GM18909 (cell line): ENCODE measurements around the gene IGF2BP1.

Experiments used
- ATAC-seq: cut with Tn5 transposase; IDR thresholded peaks from one replicate; pipeline ENCODE4 v1.9.1; 2021; ENCODE audit warnings: mild to moderate bottlenecking; ENCODE audit not compliant: unreplicated experiment, poor library complexity

Gene IGF2BP1

GRCh38 chr17:48997103-48997826 is at the start of gene IGF2BP1:
Gene IGF2BP1 (plus strand): TSS chr17:48997385. CDS start chr17:48997746, 361 bp downstream.
- ATAC-seq = no peak

DNA sequence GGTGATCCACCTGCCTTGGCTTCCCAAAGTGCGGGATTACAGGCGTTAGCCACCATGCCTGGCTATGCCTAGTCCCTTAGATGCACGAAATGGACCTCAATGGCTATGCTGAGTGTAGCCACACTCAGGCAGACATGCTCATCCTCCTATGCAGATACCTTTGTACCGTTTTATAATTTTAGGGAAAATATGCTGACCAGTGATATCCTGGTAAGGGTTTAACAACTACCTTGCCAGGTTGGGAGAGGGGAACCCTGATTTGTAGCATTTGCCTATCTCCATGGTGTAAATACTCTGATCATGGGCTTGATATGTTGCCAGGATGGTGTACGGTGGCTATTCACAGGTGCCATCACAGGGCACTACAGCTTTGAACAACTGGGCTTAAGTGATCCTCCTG is 45.6 kb upstream of the IGF2BP1 start:
- ATAC-seq = no peak

- ATAC-seq = no peak
Measured at GRCh38 chr17:48952904-48953303, 44.3 kb upstream of the IGF2BP1 start.

DNA sequence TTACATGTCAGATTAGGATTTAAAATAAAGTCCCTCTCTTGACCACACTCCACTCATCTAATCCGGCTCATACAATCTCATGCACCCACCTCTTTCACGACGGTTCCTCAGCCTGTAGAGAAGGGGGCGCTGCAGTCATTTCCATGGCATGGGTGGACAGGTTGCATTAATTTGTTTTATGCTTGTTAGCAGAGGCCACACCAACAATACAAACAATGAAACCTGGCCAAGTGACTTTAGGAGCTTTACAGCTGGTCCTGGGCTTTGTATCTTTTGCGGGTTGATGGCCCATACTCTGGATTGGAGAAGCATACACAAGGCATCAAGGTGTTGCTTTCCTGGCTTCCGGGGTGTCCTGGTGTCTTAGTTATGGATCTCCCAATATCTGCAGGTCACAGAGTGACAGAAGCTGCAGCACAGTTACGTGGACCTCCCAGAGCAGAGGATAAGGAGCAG is 42.9 kb upstream of the IGF2BP1 start:
- ATAC-seq = no peak

DNA sequence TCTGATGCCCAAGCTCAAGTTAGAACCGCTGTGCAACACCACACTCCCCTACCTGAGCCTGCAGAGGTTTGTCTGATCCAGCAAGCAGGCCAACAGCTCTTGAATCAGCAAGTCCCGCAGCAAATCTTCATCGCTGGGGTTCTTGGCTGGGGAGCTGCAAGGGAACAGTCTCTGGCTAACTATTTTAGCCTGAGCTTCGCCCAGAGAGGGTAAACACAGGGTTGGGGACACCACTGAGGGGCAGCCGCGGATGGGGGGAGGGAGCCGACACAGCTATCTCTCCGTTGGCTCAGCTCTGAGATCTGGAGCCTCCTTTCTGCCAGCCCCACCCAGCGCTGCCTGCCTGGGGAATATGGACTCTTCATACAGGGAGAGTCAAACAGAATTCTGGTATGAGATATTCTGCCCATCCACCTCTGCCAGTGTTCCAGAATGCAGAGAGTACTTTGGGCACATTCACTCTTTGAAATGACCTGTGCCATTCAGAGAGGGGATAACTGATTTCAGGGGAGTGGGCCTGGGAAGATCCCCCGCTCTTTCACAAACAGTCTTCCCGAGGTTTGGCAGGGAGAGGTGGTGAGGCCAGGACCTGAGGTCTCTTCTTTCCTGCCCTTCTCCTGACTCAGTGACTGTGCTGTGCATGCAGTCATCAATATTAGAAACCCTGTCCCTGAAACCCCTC is 36.2 kb upstream of the IGF2BP1 start:
- ATAC-seq = no peak

DNA sequence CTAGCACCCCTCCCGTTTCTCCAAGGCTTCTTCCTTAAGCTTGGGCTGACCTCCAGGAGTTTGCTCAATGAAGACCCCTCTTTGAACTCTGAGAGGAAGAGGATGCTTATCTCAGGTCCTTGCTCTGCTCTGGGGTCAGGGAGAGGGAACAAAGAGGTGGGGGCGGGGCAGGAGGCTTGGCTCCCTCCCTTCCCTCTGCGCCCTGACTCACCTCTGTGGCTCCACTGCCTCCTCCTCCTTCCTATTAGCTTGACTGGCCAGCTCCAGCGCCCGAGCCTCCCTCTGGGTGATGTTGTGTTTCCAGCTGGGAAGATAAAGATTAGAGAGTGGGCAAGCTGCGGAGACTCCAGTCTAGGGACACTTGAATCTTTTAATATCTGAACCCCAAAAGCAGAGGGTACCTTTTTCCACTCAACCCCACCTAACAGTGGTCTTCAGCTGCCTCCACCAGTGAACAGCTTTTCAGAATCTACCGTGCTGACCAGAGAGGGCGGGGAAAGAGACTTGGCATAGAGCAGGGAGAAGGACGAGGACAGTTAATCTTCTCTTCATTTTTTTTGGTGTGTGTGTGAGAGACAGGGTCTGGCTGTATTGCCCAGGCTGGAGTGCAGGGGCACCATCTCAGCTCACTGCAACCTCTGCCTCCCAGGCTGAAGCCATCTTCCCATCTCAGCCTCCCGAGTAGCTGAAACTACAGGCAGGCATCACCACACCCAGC is 35.5 kb upstream of the IGF2BP1 start:
- no peak for ATAC-seq

DNA sequence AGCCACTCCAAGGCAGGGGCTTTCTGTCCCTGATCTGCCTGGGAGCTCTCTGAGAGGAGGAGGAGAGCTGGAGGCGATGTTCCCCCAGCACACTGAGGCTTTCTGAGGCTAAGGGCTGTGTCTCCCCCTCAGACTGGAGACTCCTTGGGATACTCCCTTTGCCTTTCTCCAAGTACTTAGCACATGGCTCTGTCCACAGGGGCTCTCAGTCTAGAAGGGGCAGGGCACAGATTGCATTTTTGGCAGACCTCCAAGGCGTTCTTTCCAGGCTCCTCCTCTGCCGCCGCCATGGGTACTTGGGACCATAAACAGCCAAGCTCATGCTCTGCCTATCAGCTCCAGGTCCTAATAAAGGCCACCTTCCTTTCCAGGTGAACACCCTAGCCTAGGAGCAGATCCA is 27.0 kb upstream of the IGF2BP1 start:
- ATAC-seq = no peak

DNA sequence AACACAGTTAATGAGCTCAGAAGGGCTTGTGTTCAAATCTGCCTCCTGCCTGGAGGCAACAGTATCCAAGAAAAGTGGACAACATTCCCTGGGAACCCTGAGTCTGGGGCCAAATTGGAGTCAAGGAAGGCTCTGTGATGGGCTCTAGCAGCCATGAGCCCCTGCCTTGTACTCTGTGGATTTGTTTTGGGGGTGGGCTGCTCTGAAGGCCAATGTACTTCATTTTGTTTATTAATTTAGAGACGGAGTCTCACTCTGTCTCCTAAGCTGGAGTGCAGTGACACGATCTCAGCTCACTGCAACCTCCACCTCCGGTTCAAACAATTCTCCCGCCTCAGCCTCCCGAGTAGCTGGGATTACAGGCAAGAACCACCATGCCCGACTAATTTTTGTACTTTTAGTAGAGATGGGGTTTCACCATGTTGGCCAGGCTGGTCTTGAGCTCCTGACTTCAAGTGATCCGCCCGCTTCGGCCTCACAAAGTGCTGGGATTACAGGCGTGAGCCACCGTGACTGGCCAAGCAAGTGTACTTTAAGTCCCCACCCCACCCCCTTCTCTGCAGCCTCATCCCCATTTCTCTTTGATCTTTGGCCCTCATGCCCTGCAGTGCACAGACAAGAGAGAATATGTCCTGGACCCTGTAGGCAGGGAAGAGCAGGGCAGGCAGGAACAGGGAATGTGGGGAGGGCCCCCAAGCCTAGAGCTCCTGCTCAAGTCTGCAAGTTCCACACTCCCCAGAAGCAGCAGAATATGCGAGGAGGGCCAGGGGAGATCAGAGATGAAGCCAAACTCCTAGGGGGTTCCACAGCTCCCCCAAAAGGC is 26.1 kb upstream of the IGF2BP1 start:
- no peak for ATAC-seq

- ATAC-seq = no peak
Measured at GRCh38 chr17:48972749-48973097, 24.5 kb upstream of the IGF2BP1 start.

GRCh38 chr17:48973806-48974205 is 23.4 kb upstream of the IGF2BP1 start:
- no peak for ATAC-seq

- ATAC-seq = no peak
Measured at GRCh38 chr17:48981927-48982539, 15.2 kb upstream of the IGF2BP1 start.

GRCh38 chr17:48985436-48986245 is 11.5 kb upstream of the IGF2BP1 start:
- ATAC-seq = no peak

DNA sequence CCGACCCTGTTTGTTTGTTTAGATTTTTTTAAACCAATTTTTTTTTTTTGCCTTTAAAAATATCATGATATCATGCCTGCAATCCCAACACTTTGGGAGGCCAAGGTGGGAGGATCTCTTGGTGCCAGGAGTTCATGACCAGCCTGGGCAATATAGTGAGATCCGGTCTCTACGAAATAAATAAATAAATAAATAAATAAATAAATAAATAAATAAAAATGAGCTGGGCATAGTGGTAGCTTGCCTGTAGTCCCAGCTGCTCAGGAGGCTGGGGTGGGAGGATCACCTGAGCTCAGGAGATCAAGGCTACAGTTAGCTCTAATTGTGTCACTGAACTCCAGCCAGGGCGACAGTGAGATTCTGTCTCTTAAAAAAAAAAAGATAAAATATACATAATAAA is 8.1 kb upstream of the IGF2BP1 start:
- ATAC-seq = no peak

DNA sequence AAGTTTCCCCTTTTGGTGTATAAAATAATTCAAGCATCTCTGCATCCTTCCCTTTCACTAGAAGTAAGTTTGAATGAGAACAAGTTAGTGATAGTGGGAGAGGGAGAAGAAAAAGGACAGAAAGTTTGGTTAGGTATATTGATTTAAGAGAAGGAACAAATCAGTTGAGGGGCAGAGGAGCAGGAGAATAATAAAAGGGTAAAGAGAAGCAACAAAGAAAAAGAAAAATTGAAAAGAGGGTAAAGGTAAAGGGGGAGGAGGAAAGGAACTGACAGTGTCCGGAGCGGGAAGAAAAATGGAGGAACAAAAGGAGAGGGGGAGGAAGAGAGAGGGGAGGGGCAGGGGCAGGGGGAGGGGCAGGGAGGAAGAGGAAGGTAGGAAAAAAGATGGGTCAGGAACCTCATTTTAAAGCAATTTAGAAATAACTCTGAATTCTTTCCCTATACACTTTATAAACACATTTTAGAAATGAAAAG is 6.3 kb upstream of the IGF2BP1 start:
- ATAC-seq = no peak

DNA sequence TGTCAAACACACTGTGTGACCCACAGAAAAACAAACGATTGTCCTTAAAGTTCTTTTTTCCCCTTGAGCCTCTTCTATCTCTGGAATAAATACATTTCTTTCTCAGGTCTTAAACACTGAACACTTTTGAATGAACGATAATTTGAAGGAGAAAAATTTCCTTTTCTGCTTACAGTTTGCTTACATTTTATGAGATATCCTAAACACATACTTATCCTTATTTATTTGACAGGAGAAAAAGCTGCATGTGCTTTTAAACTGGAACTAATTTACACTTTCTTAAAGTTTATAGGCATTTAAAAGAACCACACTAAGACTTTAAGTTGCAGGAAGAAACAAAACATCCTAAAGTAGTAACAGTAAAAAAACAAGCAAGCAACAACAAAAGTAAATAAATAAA is 4.7 kb upstream of the IGF2BP1 start:
- no peak for ATAC-seq

GRCh38 chr17:48993305-48993704 is 3.9 kb upstream of the IGF2BP1 start:
- no peak for ATAC-seq

DNA sequence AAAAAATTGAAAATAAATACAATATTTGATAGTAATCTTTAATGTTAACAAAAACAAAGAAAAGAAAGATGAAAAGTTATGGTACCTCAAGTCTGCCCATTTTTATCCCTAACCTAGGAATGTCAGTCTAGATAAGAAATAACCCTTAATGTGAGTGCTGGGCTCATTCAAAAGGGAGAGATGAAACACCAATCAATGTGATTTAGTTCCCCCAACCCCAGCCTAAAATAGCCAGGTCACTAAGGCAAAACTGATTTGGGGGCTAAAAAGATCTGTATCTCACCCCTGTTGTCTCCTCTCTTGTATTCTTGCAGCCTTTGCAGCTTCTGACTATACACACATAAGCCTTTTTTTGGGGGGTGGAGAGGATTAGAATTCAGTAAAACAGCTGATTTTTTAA is 3.2 kb upstream of the IGF2BP1 start:
- ATAC-seq = no peak

GRCh38 chr17:48994549-48995303 is 2.5 kb upstream of the IGF2BP1 start:
- ATAC-seq = no peak
